HG02970 (cell line): ENCODE data around the gene PRAF2.

Experiments
- ATAC-seq: cut with Tn5 transposase; IDR thresholded peaks from one replicate; pipeline ENCODE4 v1.9.1; 2021; ENCODE audit warnings: mild to moderate bottlenecking, moderate library complexity, moderate number of reproducible peaks; ENCODE audit not compliant: unreplicated experiment, low FRiP score

The PRAF2 gene

GRCh38 chrX:49077941-49078340 is 4.1 kb upstream of the PRAF2 start:
- ATAC-seq, result no peak

- no peak for ATAC-seq
Measured at GRCh38 chrX:49075347-49075746, 1.5 kb upstream of the PRAF2 start.

GRCh38 chrX:49072712-49073095 is 1.1 kb downstream of the PRAF2 start:
- no peak for ATAC-seq

GRCh38 chrX:49071877-49072711 is 1.7 kb downstream of the PRAF2 start:
- ATAC-seq, result no peak

DNA sequence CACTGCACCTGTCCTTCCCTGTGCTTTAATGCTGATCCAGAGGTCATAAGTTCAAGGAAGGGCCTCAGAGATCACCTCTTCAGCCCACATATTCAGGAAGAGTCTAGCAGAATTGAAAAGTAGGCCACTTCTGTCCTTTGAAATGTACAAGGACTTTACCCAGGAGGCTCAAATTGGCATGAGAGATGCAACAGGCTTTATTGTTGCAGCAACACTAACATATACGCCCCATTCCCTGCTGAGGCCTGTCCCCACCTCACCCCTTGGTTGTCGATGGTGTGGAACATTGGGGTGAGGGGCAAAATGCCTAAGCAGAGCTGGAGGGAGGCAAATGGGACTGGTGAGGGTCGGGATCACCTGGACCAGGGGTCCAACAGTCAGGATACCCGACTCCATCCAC is 2.8 kb downstream of the PRAF2 start:
- no peak for ATAC-seq

- ATAC-seq, result no peak
Measured at GRCh38 chrX:49069038-49069437, 4.8 kb downstream of the PRAF2 start.

- ATAC-seq, result no peak
Measured at GRCh38 chrX:49067285-49068120, 6.3 kb downstream of the PRAF2 start.

GRCh38 chrX:49066690-49067089 is 7.1 kb downstream of the PRAF2 start:
- no peak for ATAC-seq

GRCh38 chrX:49066278-49066677 is 7.5 kb downstream of the PRAF2 start:
- ATAC-seq, result no peak

GRCh38 chrX:49064735-49065134 is 9.1 kb downstream of the PRAF2 start:
- no peak for ATAC-seq

DNA sequence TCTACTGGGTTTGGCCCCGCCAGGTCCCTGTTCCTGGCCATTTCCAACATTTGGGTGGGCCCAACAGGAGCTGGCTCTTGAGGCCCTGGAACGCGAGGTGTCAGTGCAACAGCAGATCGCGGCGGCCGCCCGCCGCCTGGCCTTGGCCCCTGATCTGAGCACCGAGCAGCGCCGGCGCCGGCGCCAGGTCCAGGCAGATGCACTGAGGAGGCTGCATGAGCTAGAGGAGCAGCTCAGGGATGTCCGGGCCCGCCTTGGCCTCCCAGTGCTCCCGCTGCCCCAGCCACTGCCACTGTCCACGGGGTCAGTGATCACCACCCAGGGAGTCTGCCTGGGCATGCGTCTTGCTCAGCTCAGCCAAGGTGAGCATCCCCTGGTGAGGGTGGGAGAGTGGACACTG is 9.5 kb downstream of the PRAF2 start:
- ATAC-seq, result no peak

DNA sequence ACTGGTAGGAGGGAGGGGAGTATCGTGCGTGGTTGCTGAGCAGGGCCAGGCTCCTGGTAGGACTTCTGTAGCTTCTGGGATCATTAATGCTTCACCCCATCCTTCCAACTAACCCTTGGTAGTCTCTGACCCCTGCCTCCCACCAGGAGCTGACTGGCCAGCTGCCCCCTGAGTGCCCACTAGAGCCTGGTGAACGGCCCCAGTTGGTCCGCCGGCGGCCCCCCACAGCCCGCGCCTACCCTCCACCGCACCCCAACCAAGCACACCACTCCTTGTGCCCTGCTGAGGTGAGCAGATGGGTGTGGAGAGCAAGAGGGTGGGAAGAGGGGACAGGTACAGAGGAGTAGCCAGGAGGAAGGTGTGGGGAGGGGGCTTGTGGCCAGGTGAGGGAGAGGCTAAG is 10.1 kb downstream of the PRAF2 start:
- no peak for ATAC-seq

DNA sequence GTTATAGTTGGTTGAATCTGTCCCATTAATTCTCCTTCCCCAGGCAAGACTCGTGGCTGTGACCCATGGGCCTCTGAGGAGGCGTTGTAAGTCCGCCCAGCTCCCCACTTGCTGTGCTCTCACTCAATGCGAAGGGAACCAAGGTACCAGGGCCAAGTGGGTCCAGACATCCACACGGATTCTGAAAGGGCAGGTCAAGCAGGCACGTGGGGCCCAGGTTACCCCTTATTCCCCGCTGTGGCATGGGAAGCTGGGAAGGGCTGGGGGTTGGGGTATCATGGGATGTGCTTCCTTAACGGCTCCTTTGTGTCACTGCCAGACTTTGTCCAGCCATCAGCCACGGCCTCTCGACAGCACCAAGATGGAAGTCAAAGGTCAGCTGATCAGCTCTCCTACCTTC is 11.9 kb downstream of the PRAF2 start:
- ATAC-seq, result no peak

DNA sequence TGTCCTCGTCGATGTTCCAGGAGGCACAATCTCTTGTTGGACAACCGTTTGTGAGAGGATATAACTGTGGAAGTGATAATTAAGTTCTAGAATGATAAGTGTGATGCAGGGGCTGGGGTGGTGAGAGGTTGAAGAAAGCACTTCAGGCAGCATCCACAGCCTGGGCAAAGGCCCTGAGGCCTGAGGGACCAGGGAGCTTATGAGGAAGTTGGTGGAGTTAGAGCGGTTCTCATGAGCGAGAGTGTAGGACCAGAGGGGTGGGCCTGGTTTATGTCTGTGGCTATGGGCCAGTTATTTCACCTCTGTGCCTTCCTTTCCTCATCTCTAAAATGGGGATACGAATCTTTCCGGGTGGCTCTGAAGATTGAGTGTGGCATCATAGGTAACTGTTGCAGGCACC is 12.3 kb downstream of the PRAF2 start:
- ATAC-seq, result no peak

- ATAC-seq, result no peak
Measured at GRCh38 chrX:49060914-49061313, 12.9 kb downstream of the PRAF2 start.

DNA sequence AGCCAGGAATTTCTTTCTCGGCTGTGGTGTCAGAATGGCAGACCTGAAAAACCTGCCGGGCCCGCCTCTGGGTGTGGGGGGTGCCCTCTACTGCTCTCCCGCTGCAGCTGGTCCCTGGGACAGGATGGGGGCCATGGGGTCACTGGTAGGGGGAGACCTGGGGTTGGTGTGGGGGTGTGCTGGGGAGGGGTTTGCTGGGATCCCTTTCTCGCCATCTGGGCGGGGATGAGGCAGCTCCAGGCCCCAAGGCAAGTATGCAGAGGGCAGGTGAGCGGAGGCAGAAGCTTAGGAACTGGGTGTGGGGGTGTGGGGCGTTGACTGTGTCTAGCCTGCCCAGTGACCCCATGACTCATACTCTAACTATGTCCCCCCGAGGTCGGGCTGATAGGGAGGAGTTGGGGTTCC is 14.1 kb downstream of the PRAF2 start:
- no peak for ATAC-seq

DNA sequence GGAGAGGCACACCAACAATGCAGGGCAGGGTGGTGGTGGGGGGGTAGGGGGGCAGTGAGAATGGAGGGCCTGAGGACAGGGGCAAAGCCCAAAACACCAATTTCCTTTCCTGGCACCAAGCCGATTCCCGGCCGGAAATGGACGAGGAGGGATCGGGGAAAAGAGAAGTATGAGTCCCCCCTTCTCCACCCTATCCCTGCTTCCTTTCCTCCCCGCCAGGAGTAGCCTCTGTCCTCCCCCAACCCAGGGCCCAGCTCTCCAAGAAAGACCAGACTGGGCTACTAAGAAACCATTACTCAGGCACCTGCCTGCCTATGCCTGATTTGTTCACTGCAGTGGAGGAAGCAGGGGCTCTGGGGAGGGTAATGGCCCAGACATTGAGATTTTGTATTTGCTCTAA is 14.6 kb downstream of the PRAF2 start:
- ATAC-seq, result no peak

DNA sequence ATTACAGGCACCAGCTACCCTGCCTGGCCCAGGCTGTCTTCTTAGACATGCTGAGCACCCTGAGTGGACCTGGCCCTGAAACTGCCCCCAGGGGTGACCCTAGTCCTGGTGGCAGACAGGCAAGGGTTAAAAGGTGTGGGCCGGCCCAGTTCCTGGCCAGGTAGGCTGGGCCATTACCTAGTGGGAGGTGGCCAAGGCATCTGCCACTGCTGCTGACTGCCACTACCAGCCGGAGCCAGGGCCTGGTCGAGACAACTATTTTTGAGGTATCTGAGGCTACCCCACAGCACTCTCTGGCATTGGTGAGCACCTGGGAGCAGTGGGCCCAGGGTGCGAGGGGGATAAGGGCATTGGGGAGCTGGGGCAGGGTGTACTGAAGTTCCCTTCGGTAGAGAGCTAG is 15.0 kb downstream of the PRAF2 start, which contains the start of gene CCDC120:
Gene CCDC120, plus strand, starts transcription at position 206 of the 400 bp plus-strand sequence. CDS start 3,043 bp downstream, outside the sequence.
- no peak for ATAC-seq

DNA sequence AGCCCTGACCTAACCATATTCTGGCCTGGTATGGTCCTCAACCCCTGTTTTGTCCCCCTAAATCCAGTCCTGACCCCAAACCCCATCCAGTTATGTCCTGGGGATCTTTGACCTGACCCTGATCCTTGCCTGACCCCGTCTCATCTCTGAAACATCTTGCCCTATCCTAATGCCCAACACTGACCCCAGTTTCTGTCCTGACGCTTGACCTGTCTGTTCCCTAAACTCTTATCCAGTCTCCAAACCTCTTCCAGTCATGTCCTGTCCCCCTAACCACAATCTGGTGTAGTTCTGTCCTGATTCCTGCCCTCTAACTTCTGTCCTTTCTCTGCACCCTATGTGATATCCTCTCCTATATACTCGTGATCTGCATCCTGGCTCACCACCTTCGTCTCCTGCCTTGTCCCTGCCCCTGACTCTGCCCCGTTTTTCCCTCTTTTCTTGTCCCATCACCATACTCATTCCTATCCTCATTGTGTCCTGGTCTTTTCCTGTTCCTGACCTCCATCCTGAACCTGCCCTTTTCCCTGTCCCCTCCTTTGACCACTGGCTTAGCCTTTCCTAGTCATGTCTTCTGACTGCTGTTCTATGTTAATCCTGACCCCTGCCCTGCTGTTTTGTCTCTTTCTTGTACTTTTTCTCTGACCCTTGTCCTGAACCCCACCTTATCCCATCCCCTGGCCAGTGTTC is 19.6 kb downstream of the PRAF2 start:
- ATAC-seq, result no peak

- no peak for ATAC-seq
Measured at GRCh38 chrX:49053223-49054072, 20.4 kb downstream of the PRAF2 start.
